Activated naive CD8-positive, alpha-beta T cell treated with anti-CD3 and anti-CD28 coated beads, Interleukin-2, amount 10 ng/mL, durations not matched to agents 7 days and 5 days (primary cell): ENCODE measurements around the gene AFAP1. TPM values are rescaled to one million over a fixed set of nuclear protein-coding genes. Genes with fewer than 3 reads are reported as not detected.

Experiments
- ATAC-seq: fragments of 150-1000 bp; cut with Tn5 transposase; one replicate; pipeline ENCODE4 v1.10.0; 2021; ENCODE audit warnings: low read depth, moderate library complexity
- POLR2A ChIA-PET: fragments of 350-600 bp; sonication (Branson Sonifier 250); formaldehyde crosslinking; loops from one replicate; lab custom pipeline; 2021; ENCODE audit warnings: antibody characterized with exemption; lab: Charles Lee
- DNase-seq: peaks from one replicate; pipeline ENCODE4 v3.0.0; 2021
- H3K27ac Mint-ChIP-seq: one replicate; pipeline ENCODE4 v1.8.0; 2022; ENCODE audit warnings: mild to moderate bottlenecking, mixed read lengths
- H3K27me3 Mint-ChIP-seq: one replicate; pipeline ENCODE4 v1.8.0; 2022; ENCODE audit warnings: mild to moderate bottlenecking, moderate library complexity, mixed read lengths
- H3K36me3 Mint-ChIP-seq: one replicate; pipeline ENCODE4 v1.8.0; 2021; ENCODE audit warnings: mild to moderate bottlenecking, mixed read lengths
- H3K4me1 Mint-ChIP-seq: one replicate; pipeline ENCODE4 v1.8.0; 2021; ENCODE audit warnings: mixed read lengths
- H3K4me3 Mint-ChIP-seq: one replicate; pipeline ENCODE4 v1.8.0; 2022; ENCODE audit warnings: mild to moderate bottlenecking, moderate library complexity, mixed read lengths
- H3K9me3 Mint-ChIP-seq: one replicate; pipeline ENCODE4 v1.8.0; 2021; ENCODE audit warnings: mixed read lengths
- total RNA-seq, 2 experiments: library from RNA; stranded (reverse); gene quantifications; one replicate each; pipeline ENCODE4 v1.2.3, GENCODE V29; 2021

Gene AFAP1
- total RNA-seq, 2 experiments from 2014 or later = 9.9 to 12.2 TPM

- Mint-ChIP-seq H3K9me3 (no peaks in the 10 kb centered on the region), H3K4me1 (peaks cover 12% of the 10 kb centered on the region), H3K27me3 (no peaks in the 10 kb centered on the region), H3K4me3 (no peak overlapping the region), H3K36me3 (peaks cover 2% of the 10 kb centered on the region), H3K27ac (no peak overlapping the region)
- no peak for ATAC-seq
- DNase-seq = no peak
- POLR2A ChIA-PET = no interaction called here
Observed at GRCh38 chr4:7781993-7782392, 157.7 kb downstream of the AFAP1 start.

DNA sequence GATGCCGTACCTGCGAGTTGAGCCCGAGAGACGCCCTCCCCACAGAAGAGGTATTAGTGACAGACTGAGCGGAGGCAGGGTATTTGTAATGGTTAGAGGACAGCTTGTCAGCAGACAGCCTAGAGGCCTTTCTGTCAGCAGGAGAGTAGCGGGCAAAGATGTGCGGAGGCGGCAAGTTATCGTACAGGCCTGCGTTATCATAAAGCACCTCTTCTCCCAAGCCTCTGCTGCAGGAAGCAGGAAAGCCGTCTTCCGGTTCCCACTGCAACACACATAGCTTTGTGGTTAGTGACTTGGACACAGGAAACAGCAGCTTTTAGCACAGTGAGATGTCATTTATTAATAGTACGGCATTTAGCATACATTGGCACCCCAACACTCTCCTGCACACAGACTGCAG lies 158.3 kb downstream of the AFAP1 start:
- H3K36me3 Mint-ChIP-seq = peaks cover 2% of the 10 kb centered on the region
- DNase-seq (no peak), ATAC-seq (no peak)
- H3K27ac Mint-ChIP-seq = no peak overlapping the region
- POLR2A ChIA-PET = no interaction called here
- H3K4me3 Mint-ChIP-seq = no peak overlapping the region
- H3K9me3 Mint-ChIP-seq = no peaks in the 10 kb centered on the region
- peaks cover 12% of the 10 kb centered on the region for H3K4me1 Mint-ChIP-seq
- H3K27me3 Mint-ChIP-seq = no peaks in the 10 kb centered on the region

DNA sequence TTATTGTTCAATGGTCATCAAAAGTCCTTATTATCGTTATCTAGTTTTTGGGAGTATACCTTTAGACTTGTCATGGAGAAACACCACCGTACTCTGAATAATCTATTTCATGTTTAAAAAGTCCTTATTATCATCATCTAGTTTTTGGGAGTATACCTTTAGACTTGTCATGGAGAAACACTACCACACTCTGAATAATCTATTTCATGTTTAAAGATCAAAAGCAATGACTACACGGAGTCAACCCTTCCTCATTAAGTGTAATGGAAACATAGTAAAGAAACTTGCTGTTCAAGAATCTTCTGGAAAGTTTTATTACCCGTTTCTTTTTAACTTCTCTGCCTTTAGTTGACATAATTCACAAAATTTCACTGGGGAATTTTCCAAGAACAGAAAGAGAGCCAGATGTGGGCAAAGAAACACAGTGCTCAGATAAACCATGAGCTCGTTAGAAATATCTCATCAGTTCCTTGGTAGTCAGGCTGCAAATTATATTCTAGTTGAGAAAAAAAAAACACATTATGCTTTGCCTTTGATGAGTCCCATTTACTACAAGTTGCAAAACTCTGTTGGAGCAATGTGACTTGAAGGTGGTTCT lies 158.8 kb downstream of the AFAP1 start:
- Mint-ChIP-seq H3K36me3 (peaks cover 2% of the 10 kb centered on the region), H3K27ac (no peak overlapping the region), H3K4me1 (peaks cover 12% of the 10 kb centered on the region), H3K4me3 (no peak overlapping the region), H3K27me3 (no peaks in the 10 kb centered on the region), H3K9me3 (no peaks in the 10 kb centered on the region)
- POLR2A ChIA-PET = no interaction called here
- no peak for ATAC-seq
- no peak for DNase-seq

DNA sequence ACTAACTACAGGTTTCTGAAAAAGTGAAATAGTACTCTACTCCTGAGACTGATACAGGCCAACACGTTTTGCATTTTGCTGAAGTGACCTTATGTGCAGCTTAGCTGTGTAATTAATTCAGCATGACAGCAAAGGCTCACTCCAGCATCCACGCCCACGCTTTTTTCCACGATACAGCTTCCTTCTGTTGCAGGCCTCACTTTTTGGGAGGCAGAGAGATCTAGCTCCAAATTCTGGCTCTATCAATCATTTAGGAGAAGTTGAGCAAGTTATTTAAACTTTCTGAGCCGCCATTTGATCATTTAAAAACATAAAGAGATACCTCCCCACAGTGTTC lies 160.3 kb downstream of the AFAP1 start:
- POLR2A ChIA-PET = no interaction called here
- Mint-ChIP-seq H3K27ac (no peak overlapping the region), H3K4me3 (no peak overlapping the region), H3K27me3 (no peaks in the 10 kb centered on the region), H3K9me3 (no peaks in the 10 kb centered on the region), H3K36me3 (peaks cover 2% of the 10 kb centered on the region), H3K4me1 (peaks cover 12% of the 10 kb centered on the region)
- ATAC-seq (no peak), DNase-seq (no peak)

DNA sequence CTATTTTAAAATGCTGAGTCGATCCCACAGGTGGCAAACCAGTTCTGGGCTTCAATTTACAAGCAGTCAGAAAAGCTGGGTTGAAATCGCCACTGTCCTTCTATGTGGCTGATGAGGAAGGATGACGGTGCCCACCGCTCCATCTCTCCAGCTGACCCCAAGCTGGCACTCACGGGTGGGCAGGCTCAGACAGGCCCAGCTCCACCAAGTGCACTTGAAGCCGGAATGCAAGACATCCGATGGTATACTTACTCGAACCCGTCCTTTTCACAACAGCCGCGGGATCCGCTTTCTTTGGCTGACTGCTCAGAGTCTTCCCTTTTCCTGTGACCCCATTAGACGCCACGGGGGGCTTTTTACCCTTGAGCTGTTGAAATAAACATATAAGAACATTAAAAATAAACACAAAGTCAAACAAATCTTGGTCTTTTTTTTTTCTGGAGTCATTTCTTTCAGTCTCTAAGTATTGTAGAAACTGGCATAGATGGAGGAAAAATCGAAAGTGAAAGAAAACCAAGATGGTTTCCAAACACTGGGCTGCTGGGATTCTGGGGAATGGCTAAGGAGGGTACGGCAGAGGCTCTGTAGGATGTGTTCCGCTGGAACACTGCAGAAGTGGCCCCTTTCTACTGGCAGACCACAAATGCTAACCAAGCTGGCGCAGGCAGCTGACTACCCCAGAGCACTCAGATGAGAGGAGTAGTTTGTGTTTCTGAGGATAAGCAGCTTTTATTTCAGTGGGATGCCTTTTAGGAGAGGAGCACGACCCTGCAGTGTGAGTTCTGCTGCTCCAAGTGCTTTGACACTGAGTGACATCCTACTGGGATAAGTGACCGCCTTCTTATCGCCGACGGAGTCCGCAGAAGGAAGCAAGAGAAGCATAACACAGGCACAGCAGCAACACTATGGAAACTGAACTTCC lies 160.9 kb downstream of the AFAP1 start:
- Mint-ChIP-seq H3K4me1 (peaks cover 12% of the 10 kb centered on the region), H3K27ac (peak overlapping the region; percentile 4), H3K9me3 (no peaks in the 10 kb centered on the region), H3K27me3 (no peaks in the 10 kb centered on the region), H3K36me3 (peaks cover 2% of the 10 kb centered on the region), H3K4me3 (no peak overlapping the region)
- DNase-seq = no peak
- POLR2A ChIA-PET = no interaction called here
- ATAC-seq = no peak

- no peak overlapping the region for H3K27ac Mint-ChIP-seq
- no peak for DNase-seq
- H3K9me3 Mint-ChIP-seq = no peaks in the 10 kb centered on the region
- peaks cover 12% of the 10 kb centered on the region for H3K4me1 Mint-ChIP-seq
- POLR2A ChIA-PET = interaction anchor here (0.5 kb wide), 1 partner anchor 34 kb away, joined by 7 read pairs; no protein-coding TSS in a partner anchor
- no peak overlapping the region for H3K4me3 Mint-ChIP-seq
- no peaks in the 10 kb centered on the region for H3K27me3 Mint-ChIP-seq
- ATAC-seq = no peak
- peaks cover 2% of the 10 kb centered on the region for H3K36me3 Mint-ChIP-seq
Observed at GRCh38 chr4:7777871-7778509, 161.7 kb downstream of the AFAP1 start.

DNA sequence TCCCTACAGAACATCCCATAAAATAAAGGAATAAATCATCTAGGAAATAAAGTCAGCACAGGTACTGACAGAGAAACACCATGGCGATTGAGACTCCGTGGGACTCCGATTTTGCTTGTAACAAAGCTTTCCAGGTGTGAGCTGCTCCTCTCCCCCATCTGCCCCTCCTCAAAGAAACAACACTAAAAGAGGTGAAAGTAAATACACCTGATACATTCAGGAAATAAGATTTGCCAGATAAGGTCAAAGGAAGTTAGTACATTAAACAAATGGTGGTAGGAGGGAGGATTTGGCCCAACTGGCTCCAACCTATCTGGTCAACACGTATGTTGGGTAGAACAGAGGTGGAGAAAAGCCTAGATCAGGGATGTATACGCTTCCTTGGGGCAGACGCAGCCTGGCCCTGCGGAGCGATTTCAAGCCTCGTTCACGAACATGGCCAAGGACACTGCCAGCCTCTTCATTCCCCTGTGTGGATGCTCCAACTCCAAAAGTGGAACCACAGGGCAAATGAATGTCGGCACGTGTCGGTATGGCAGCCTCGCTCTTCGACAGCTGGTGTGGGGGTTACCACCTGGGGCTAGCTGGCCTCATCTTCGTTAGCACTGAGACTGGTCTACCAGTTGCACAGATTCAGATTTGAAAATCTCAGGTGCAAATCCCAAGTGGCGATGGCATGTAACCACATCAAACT lies 162.5 kb downstream of the AFAP1 start:
- peaks cover 2% of the 10 kb centered on the region for H3K27me3 Mint-ChIP-seq
- peaks cover 12% of the 10 kb centered on the region for H3K4me1 Mint-ChIP-seq
- H3K4me3 Mint-ChIP-seq = no peak overlapping the region
- H3K36me3 Mint-ChIP-seq = peaks cover 2% of the 10 kb centered on the region
- no peaks in the 10 kb centered on the region for H3K9me3 Mint-ChIP-seq
- H3K27ac Mint-ChIP-seq = no peak overlapping the region
- DNase-seq = no peak
- ATAC-seq = no peak
- POLR2A ChIA-PET = interaction anchor here (0.5 kb wide), 1 partner anchor 35 kb away, joined by 7 read pairs; no protein-coding TSS in a partner anchor

DNA sequence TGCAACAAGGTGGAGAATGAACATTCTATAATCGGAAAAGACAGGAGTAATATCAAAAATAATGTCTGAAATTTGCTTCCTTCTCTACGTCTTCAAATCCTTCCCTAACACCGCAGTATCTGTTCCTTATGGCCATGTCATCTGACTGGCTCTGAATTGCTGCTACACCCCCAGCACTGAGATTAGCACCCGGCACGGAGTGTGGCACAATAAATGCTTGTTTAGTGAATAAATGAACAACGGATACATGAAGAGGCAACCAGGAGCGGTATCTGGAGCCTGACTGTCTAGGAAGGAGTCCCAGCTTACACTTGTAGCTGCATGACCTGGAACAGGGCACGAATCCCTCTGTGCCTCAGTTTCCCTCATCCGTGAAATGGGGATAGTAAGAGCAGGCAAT lies 164.3 kb downstream of the AFAP1 start:
- Mint-ChIP-seq H3K27ac (no peak overlapping the region), H3K36me3 (peaks cover 2% of the 10 kb centered on the region), H3K27me3 (peaks cover 2% of the 10 kb centered on the region), H3K9me3 (no peaks in the 10 kb centered on the region), H3K4me1 (peaks cover 15% of the 10 kb centered on the region), H3K4me3 (no peak overlapping the region)
- POLR2A ChIA-PET = interaction anchor here (0.6 kb wide), 1 partner anchor 206 kb away, joined by 4 read pairs; no protein-coding TSS in a partner anchor
- no peak for ATAC-seq
- DNase-seq = no peak

DNA sequence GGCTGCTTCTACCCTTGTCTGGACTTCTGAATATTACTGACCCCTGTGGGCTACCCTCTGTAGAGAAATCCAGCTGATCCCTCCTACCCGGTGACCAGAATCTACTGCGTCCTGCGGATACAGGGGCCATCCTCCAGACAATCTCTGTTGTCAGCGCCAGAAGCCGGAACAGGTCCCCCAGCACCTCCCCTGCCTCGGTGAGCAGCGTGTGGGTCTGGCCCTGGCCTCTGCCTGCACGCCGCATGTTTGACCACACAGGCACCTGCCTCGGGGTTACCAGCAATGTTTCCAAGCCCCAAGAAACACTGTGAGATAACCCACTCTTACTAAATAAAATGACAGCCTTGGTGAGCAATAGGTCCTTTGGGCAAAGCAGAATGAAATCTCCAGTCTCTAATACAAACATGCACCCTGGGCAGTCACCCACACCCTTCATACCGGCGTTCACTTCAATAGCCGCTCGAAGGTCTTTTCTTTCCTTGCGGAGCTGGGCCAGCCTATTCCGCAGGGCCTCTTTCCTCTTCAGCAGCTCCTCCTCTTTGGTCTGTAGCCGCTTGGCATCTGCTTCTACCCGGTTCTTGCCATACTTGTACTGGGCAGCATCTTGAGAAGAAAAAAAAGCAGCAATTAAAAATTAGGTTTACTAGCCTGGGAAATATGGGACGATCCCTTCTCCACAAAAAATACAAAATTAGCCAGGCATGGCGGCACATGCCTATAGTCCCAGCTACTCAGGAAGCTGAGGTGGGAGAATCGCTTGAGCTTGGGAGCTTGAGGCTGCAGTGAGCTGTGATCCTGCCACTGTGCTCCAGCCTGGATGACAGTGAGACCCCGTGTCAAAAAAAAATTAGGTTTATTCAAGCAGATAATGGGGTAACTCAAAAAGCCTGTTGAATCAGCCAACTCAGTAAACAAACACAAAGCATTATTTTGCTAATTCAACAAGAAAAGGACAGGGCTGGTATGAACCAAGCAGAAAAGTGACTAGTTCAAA lies 165.1 kb downstream of the AFAP1 start:
- DNase-seq (no peak), ATAC-seq (no peak)
- H3K27me3 Mint-ChIP-seq = peaks cover 2% of the 10 kb centered on the region
- H3K4me3 Mint-ChIP-seq = no peak overlapping the region
- no peaks in the 10 kb centered on the region for H3K9me3 Mint-ChIP-seq
- H3K27ac Mint-ChIP-seq = no peak overlapping the region
- POLR2A ChIA-PET = no interaction called here
- peaks cover 17% of the 10 kb centered on the region for H3K4me1 Mint-ChIP-seq
- no peaks in the 10 kb centered on the region for H3K36me3 Mint-ChIP-seq

GRCh38 chr4:7773401-7774180 lies 166.1 kb downstream of the AFAP1 start:
- Mint-ChIP-seq H3K9me3 (no peaks in the 10 kb centered on the region), H3K27ac (no peak overlapping the region), H3K4me1 (peaks cover 15% of the 10 kb centered on the region), H3K36me3 (no peaks in the 10 kb centered on the region), H3K4me3 (no peak overlapping the region), H3K27me3 (peaks cover 2% of the 10 kb centered on the region)
- ATAC-seq = no peak
- POLR2A ChIA-PET = no interaction called here
- DNase-seq = no peak

- DNase-seq (no peak), ATAC-seq (no peak)
- H3K27me3 Mint-ChIP-seq = peaks cover 2% of the 10 kb centered on the region
- POLR2A ChIA-PET = no interaction called here
- peaks cover 15% of the 10 kb centered on the region for H3K4me1 Mint-ChIP-seq
- H3K27ac Mint-ChIP-seq = no peak overlapping the region
- H3K4me3 Mint-ChIP-seq = no peak overlapping the region
- H3K36me3 Mint-ChIP-seq = no peaks in the 10 kb centered on the region
- H3K9me3 Mint-ChIP-seq = no peaks in the 10 kb centered on the region
Observed at GRCh38 chr4:7772711-7773385, 166.8 kb downstream of the AFAP1 start.
